ENCODE measurements around the gene TSSK1B.

GRCh38 chr5:113390224-113390623, 44.6 kb downstream of the TSSK1B start:
- TF ChIP-seq POLR2A (IDR thresholded peaks at IDR 0.05; ENCODE audit: extremely low read depth, insufficient read length) (no peak), CTCF (IDR thresholded peaks at IDR 0.05; ENCODE audit: low read depth, low read length) (no peak), MYC (IDR thresholded peaks at IDR 0.05; ENCODE audit: low read depth, low read length) (no peak), MAX (IDR thresholded peaks at IDR 0.05; ENCODE audit: low read depth, low read length) (no peak)

All from NB4 (cell line).